VCaP (cell line): Measurements from ENCODE around the gene SEMA7A.
A peak's percentile ranks its signal among the peaks of the same experiment; 100 is the strongest.

Experiments
- H3K27ac ChIP-seq: fragments of 450-650 bp; 2 replicates; pipeline ENCODE4 v1.5.1; 2017
- CTCF ChIP-seq: fragments of 450-650 bp; conservative IDR thresholded peaks from 2 replicates; pipeline ENCODE4 v1.5.1; 2017; ENCODE audit warnings: mild to moderate bottlenecking, moderate library complexity

The SEMA7A gene

DNA sequence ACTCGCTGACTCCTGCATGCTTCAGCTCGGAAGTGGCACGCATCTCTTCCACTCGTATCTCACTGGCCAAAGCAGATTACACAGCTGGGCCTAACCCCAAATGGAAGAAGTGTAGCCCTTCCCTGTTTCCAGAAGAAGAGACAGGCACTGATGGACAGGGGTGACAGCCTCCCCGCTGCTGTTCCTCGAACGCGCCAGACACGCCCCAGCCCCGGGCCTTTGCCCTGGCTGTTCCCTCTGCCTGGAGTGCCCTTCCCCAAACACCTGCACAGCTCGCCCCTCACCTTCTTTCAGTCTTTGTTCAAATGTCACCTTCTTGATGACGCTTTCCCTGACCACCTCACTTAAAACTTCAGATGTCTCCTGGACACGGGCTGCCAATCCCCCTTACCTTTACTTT is 40.3 kb downstream of the SEMA7A start:
- no peak for TF ChIP-seq CTCF
- H3K27ac ChIP-seq: no peak overlapping the region

DNA sequence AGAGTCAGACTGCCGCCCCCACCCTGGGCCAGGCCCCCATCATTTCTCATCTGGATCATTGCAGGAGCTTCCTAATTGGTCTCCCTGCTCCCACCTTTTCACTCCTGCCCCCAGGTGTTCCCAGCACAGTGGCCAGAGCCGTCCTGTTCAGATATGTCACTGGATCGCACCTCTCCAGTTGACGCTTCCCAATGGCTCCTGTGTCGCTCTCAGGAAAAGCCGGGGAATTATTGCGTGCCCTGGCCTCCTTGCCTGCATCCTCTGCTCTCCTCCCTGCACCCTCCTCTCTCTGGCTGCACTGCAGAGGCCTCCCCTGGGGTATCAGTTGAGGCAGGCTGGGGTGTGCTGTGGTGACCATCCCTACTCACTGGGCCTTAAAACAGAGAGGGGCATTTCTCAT is 40.9 kb downstream of the SEMA7A start:
- no peak overlapping the region for H3K27ac ChIP-seq
- no peak for TF ChIP-seq CTCF

DNA sequence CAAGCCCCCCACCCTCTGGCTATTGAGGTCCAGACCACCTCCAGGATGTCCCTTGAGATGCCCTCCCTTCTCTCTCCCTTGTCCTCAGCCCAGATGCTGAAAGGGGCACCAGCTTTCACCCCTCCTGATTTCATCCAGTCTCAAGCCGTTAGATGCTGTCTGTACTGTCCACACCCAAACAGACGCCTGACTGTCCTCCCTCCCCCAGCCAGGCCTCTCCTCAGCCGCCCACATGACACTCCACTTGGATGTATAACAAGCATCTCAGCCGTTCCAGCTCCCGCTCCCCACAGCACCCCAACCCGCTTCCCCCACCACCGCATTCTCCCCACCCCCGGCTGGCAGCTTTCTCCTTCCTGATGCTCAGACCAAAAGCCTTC is 41.3 kb downstream of the SEMA7A start:
- no peak for TF ChIP-seq CTCF
- H3K27ac ChIP-seq: no peak overlapping the region

DNA sequence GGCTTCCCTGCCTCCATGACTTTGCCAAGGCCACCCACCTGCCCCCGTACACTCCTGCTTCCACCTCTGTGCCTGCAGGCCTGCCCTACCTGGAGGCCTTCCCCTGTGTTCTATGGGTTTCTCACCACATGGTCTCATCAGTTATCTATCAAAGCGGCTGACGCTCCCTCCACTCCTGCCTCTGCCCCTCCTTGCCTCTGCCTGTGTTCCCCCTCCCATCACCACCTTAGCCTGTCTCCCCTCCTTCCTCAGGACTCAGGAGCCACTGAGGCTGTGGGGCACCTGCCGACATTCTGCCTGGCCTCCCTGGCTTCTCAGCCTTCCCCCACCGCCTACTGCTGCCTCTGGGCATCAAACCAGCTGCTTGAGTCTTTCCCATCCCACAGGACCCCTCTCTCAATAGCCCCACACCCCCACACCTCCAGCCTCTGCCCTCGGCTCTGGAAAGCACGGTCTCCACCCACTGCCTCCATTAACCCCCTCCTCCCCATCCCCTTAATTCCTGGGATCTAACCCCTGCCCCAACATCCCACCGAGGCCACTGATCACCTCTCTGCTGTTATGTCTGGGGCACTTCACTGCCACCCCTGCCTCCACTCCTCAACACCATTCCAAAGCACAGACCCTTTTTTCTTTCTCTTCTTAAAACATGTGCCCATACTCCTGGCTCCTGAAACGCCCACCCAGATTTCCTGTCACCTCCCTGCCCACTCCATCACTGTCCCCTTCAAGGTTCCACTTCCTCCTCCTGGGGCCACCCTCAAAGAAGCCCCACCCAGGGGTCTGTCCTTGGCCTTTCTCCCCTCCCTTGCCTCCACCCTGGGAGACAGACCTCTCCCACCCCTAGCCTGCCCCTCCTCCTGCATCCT is 41.9 kb downstream of the SEMA7A start:
- no peak for TF ChIP-seq CTCF
- H3K27ac ChIP-seq: no peak overlapping the region

DNA sequence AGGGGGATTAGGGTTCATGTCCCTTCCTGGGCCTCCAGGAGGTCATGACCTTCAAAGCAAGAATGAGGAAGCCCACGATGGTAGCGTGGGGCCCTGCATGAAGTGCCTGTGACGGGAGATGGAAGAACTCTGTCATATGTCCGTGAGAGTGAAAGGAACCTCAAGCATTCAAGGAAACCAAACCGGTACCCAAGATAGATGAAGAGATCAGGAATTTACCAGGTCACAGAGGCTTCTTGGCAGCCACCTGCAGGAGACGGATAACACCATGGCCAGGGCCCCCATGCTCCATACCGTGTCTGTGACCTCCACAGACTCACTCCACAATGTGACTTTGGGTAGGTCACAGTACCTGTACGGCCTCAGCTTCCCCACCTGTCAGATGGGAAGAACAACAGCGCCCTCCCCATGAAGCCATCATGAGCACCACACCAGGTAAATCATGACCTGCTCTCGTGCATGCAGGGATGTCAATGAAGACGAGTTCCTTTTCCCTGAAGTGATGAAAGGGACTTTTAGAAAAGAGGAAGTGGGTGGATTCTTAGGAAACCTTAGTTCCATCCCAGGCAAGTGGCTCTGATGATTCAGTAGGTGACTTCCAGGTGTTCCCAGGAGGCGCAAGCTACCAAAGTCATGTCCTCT is 43.0 kb downstream of the SEMA7A start:
- no peak for TF ChIP-seq CTCF
- H3K27ac ChIP-seq: no peak overlapping the region

GRCh38 chr15:74390049-74390646 is 43.6 kb downstream of the SEMA7A start:
- H3K27ac ChIP-seq: peak overlapping the region; percentile 50; the same call in 1 of the 2 replicates

- TF ChIP-seq CTCF: no peak
- H3K27ac ChIP-seq: peak overlapping the region; percentile 50
Observed at GRCh38 chr15:74389241-74390048, 44.3 kb downstream of the SEMA7A start.
